EH (cell line): Measurements from ENCODE around the gene PGA5.
A peak's percentile ranks its signal among the peaks of the same experiment; 100 is the strongest.
"Not testable (repeated sequence)": the region's sequence is repeated elsewhere in the genome, so short reads cannot be mapped to it uniquely, and the experiment has no call there.

Experiments used
- DNase-seq: peaks from one replicate; pipeline ENCODE4 v3.0.0-alpha.2; 2015; ENCODE audit warnings: low read depth

The PGA5 gene

GRCh38 chr11:61226457-61227137, 14.4 kb upstream of the PGA5 start:
- not testable (repeated sequence) for DNase-seq

GRCh38 chr11:61229458-61229857, 11.5 kb upstream of the PGA5 start:
- not testable (repeated sequence) for DNase-seq

GRCh38 chr11:61231033-61231432, 9.9 kb upstream of the PGA5 start:
- not testable (repeated sequence) for DNase-seq

- not testable (repeated sequence) for DNase-seq
Measured at GRCh38 chr11:61231585-61231984, 9.4 kb upstream of the PGA5 start.

GRCh38 chr11:61232548-61233145, 8.3 kb upstream of the PGA5 start:
- DNase-seq = not testable (repeated sequence)

- not testable (repeated sequence) for DNase-seq
Measured at GRCh38 chr11:61237130-61237529, 3.8 kb upstream of the PGA5 start.

- not testable (repeated sequence) for DNase-seq
Measured at GRCh38 chr11:61240288-61240687, 687 bp upstream of the PGA5 start.

GRCh38 chr11:61241526-61241925, 551 bp downstream of the PGA5 start:
- not testable (repeated sequence) for DNase-seq

GRCh38 chr11:61245284-61245964, 4.4 kb downstream of the PGA5 start:
- DNase-seq = not testable (repeated sequence)

GRCh38 chr11:61248071-61248470, 7.1 kb downstream of the PGA5 start:
- DNase-seq = not testable (repeated sequence)

GRCh38 chr11:61249201-61249600, 8.2 kb downstream of the PGA5 start:
- DNase-seq = not testable (repeated sequence)

- DNase-seq = peak; percentile 8
Measured at GRCh38 chr11:61250796-61251765, 10.1 kb downstream of the PGA5 start.

- DNase-seq = not testable (repeated sequence)
Measured at GRCh38 chr11:61252332-61252731, 11.4 kb downstream of the PGA5 start.

GRCh38 chr11:61254403-61255025, 13.5 kb downstream of the PGA5 start:
- peak; percentile 72 for DNase-seq

GRCh38 chr11:61256710-61257482, 15.9 kb downstream of the PGA5 start:
- no peak for DNase-seq

- DNase-seq = no peak
Measured at GRCh38 chr11:61258546-61258945, 17.6 kb downstream of the PGA5 start.

- DNase-seq = no peak
Measured at GRCh38 chr11:61259363-61259762, 18.4 kb downstream of the PGA5 start.

- no peak for DNase-seq
Measured at GRCh38 chr11:61264371-61264770, 23.4 kb downstream of the PGA5 start.

- no peak for DNase-seq
Measured at GRCh38 chr11:61264795-61265194, 23.8 kb downstream of the PGA5 start.

- no peak for DNase-seq
Measured at GRCh38 chr11:61265357-61265756, 24.4 kb downstream of the PGA5 start.

GRCh38 chr11:61266602-61267001, 25.6 kb downstream of the PGA5 start:
- peak; percentile 18 for DNase-seq
